GM18907 (cell line): ENCODE results near the gene ARHGAP27.

ENCODE experiments used
- ATAC-seq: cut with Tn5 transposase; IDR thresholded peaks from one replicate; pipeline ENCODE4 v1.9.1; 2021; ENCODE audit warnings: mild to moderate bottlenecking, moderate library complexity; ENCODE audit not compliant: unreplicated experiment

The ARHGAP27 gene

GRCh38 chr17:45430738-45431530 lies 1.7 kb downstream of the ARHGAP27 start:
- ATAC-seq = peak; percentile 23

- ATAC-seq = no peak
Measured at GRCh38 chr17:45430006-45430737, 2.5 kb downstream of the ARHGAP27 start.

GRCh38 chr17:45429339-45430005 lies 3.2 kb downstream of the ARHGAP27 start:
- ATAC-seq = no peak

DNA sequence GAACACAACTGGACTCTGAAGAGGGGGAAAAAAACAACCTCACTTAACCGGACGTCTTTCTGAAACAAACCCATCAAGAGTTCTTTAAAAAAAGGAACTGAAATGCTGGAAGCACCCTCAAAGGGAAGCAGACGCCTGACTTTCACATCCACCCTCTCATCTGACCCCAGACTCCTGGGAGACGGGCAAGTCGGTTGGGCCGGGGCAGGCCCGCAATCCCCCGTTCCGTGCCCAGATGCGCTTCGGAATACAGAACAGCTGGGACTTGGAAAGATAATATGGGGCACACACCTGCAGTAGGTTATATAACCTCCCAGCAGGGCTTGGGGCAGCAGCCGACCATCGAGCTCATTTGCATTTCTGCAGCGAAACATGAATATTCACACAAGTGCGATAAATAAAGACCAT lies 3.7 kb downstream of the ARHGAP27 start:
- no peak for ATAC-seq

GRCh38 chr17:45428050-45428617 lies 4.5 kb downstream of the ARHGAP27 start:
- ATAC-seq = peak; percentile 47

DNA sequence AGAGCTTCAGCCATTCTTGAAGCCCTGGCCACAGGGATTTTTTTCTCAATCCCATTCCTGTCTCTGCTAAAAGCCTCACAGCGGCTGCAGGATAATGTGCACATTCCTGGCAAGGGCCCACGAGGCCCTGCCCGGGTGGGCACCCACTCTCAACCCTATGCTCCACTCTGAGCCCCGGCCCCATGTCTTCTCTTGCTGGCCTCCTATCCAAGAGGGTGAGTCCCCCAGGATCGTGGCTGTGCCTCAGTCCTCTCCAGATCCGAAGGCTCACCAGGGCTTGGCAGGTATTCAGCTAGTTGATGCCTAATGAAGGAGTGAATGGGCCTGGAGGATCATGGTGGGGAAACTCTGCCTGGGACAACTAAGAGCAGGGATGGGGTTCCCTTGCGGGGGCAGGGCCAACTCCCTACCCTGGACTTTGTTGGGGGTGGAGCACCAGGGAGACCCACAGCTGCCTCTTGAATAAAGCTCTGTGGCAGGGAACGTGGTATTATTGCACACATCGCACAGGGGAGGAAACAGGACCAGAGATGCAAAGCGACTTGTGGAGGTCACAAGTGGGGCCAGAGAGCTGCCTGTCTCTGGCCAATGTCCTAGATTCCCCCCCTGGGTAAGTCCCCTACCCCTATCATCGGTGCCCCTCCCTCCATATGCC lies 5.4 kb downstream of the ARHGAP27 start:
- no peak for ATAC-seq

DNA sequence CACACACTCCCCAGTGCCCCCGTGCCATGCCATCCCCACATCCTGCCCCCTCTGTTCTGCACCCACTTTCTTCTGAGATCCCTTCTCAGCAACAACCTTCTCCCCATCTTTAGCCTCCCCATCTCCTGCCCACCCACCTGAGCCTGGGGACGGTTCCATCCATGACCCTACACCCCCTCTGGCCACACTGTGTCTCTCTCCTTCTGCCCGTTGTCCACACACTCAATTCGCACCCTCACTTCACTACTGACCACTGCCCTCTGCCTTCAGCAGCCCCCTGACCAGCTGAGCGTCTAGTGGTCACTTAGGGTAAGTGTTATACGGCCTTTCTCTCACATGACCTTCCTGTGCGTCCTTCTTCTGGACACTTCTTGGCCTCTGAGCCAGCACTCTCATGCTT lies 6.1 kb downstream of the ARHGAP27 start:
- ATAC-seq = no peak

- ATAC-seq = no peak
Measured at GRCh38 chr17:45425984-45426413, 6.7 kb downstream of the ARHGAP27 start.

GRCh38 chr17:45425125-45425983 lies 7.3 kb downstream of the ARHGAP27 start:
- ATAC-seq = no peak

- ATAC-seq = no peak
Measured at GRCh38 chr17:45424769-45425124, 7.9 kb downstream of the ARHGAP27 start.

DNA sequence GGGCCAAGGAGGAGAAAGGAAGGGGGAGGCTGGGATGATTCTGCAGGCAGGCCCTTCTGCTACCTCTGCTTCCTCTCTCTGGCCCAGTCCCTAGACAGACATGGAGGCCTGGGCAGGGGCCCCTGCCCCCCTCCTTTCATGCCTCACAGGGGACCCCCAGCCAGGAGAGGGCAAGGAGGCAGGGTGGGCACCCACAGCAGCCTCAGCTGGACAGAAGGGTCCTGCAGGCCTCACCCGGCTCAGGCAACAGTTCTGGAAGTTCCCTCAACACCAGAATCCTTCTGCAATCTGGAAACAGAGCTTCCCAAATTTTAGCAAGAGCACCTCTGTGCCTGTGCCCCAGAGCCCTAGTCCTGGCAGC lies 8.7 kb downstream of the ARHGAP27 start:
- ATAC-seq = no peak

DNA sequence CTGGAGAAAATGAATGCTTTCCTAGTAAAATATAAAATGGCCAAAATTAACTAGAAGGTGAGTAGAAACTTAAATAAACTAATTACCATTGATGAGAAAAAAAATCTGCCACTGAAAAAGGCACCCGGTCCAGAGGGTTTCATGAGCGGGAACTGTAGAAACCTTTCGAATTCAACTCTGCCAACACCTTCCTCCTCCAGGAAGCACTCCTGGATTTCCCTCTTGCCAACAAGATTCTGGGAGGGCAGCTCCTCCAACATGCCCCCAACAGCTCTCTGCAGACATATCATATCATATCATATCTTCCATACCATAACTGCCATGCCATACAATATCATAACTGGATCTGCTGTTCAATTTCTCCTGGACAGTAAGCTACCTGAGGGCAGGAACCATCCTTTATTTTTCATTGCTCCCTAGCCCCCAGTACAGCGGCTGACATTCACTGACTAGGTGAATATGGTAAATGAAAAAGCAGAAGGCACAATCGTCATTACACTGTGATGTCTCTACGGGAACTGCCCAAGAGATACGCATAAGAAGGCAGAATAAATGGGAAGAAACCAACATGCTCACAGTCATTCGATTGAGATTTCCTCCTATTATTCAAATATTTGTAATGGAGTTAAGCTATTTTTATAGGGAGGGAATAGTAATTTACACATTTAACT lies 9.2 kb downstream of the ARHGAP27 start:
- ATAC-seq = no peak

DNA sequence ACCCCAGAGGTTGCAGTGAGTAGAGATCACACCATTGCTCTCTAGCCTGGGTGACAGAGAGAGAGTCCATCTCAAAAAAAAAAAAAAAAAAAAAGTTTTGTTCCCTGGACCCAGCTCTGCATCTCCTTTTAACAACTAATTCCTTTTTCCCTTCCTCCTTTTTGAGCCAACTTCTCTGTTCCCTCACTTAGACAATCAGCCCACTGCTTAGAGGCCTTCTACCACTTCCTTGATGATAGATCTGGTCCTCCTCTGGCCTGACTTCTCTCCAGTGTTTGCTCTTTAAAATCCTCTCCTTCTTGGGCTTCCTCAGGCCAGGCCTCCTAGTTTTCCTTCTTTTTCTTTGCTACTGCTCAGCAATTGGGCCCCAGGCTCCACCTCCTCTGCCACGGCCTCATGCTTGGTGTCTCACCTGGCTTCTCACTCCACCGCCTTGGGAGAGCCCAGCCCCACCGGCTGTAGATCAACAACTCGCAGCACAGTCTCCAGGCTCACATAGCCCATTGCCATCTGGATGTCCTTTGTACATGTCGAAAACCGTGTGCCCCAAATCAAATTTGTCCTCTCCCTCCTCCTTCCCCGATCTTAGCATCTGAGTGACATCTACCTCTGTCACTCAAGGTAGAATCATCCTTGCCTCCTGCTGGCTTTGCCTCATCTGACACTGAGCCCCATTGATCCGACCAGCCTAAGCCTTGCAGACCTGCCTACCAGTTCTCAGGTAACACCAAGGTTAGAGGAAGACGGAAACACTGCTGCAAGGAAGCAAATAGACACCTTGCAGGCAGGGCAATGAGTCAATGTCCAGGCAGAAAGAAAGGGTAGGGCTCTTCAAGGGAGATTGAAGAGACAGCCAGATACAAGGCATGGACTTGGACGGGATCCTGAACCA lies 17.4 kb downstream of the ARHGAP27 start:
- ATAC-seq = no peak

DNA sequence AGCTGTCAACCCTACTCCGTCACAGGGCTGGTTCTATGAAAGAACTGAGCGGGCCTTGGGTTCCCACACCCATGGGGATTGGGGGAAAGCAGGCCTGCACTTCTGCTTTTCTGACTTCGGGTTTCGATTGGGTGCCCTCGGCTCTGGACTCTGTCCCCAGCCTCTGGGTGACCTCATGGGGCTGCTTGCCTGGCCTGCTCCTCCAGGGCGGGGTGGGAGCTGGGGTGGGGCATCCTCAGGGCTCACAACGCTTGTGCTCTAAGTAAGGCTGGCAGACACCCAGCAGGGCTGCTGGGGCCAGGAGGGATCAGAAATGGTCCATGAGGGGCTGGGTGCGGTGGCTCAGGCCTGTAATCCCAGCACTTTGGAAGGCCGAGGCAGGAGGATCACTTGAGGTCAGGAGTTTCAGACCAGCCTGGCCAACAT lies 19.2 kb downstream of the ARHGAP27 start:
- ATAC-seq = no peak

DNA sequence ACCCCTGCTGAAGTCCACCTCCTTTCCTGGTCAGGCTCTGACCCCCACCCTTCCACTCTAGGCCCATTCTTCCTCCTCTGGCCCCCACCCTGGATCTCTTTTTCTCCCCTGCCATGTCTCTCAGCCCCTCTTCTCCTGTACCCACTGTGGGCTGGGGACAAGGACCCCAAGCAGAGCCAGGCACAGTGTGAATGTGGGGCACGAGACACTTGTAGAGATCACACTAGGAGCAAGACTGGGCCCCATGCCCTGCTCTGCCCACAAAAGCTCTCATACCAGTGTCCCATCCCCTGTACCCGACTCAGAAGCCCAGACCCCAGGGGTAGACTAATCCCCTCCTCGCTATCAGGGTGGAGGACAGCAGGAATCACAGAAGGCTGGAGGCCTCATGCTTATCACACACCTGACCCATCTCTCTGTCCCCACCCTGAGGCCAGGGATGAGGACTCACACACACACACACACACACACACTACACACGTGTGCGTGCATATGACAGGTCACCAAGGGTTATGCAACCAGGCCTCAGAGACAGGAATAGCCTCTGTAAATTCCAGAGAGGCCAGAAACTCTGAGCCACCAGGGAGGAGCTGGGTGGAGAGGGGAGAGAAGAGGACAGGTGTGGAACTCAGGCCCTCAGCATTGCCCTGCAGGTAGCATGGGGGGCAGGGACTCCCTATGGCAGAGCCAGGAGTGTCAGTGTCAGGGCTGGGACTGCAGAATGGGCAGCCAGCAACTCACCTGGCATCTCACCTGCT lies 21.1 kb downstream of the ARHGAP27 start:
- ATAC-seq = no peak

GRCh38 chr17:45410144-45411091 lies 22.3 kb downstream of the ARHGAP27 start:
- no peak for ATAC-seq

DNA sequence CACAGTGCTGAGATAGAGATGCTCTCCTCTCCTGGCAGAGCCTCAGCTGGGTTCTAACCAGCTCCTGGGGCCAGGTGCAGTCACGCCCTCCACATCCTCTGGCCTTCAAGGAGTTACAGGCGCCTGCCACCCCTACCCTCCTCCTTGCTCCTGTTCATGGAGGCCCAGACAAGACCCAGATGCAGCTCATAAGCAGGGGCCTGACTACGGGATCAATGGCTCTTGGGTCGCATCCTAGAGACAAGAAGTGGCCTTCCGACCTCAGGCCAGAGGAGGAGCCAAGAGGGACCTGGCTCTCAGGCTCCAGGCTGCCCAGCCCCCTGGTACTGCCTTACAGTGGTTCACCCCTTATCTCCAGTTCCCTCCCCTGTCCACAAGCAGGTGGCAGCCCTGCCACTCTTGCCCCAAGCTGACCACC lies 23.0 kb downstream of the ARHGAP27 start:
- ATAC-seq = no peak
